IPS DF 4.7 (cell line): ENCODE measurements around the gene AMOTL1.

Experiments
- DNase-seq: peaks from one replicate; pipeline ENCODE4 v3.0.0-alpha.2; 2013; ENCODE audit warnings: low spot score; ENCODE audit errors: extremely low read depth

AMOTL1 gene

GRCh38 chr11:94741022-94741679 lies 27.0 kb upstream of the AMOTL1 start:
- peak; percentile 51 for DNase-seq

GRCh38 chr11:94742665-94743064 lies 25.5 kb upstream of the AMOTL1 start:
- no peak for DNase-seq

- no peak for DNase-seq
Measured at GRCh38 chr11:94746721-94747120, 21.4 kb upstream of the AMOTL1 start.

- no peak for DNase-seq
Measured at GRCh38 chr11:94747146-94747545, 21.0 kb upstream of the AMOTL1 start.

- DNase-seq: no peak
Measured at GRCh38 chr11:94747601-94748041, 20.5 kb upstream of the AMOTL1 start.

- no peak for DNase-seq
Measured at GRCh38 chr11:94749369-94749768, 18.8 kb upstream of the AMOTL1 start.

GRCh38 chr11:94750319-94751217 lies 17.6 kb upstream of the AMOTL1 start:
- no peak for DNase-seq

- no peak for DNase-seq
Measured at GRCh38 chr11:94751218-94751609, 16.9 kb upstream of the AMOTL1 start.

- DNase-seq: no peak
Measured at GRCh38 chr11:94751786-94752185, 16.4 kb upstream of the AMOTL1 start.

GRCh38 chr11:94753630-94754029 lies 14.5 kb upstream of the AMOTL1 start:
- DNase-seq: no peak

GRCh38 chr11:94754335-94754734 lies 13.8 kb upstream of the AMOTL1 start:
- DNase-seq: no peak

GRCh38 chr11:94754819-94755218 lies 13.3 kb upstream of the AMOTL1 start:
- no peak for DNase-seq

- DNase-seq: no peak
Measured at GRCh38 chr11:94755494-94755893, 12.7 kb upstream of the AMOTL1 start.

GRCh38 chr11:94757037-94757735 lies 11.0 kb upstream of the AMOTL1 start:
- no peak for DNase-seq

- no peak for DNase-seq
Measured at GRCh38 chr11:94758666-94759065, 9.5 kb upstream of the AMOTL1 start.

- no peak for DNase-seq
Measured at GRCh38 chr11:94759522-94759921, 8.6 kb upstream of the AMOTL1 start.

- no peak for DNase-seq
Measured at GRCh38 chr11:94760296-94760695, 7.9 kb upstream of the AMOTL1 start.

- no peak for DNase-seq
Measured at GRCh38 chr11:94762208-94762607, 5.9 kb upstream of the AMOTL1 start.

- no peak for DNase-seq
Measured at GRCh38 chr11:94762995-94763394, 5.2 kb upstream of the AMOTL1 start.

- DNase-seq: no peak
Measured at GRCh38 chr11:94766713-94767206, 1.4 kb upstream of the AMOTL1 start.

- no peak for DNase-seq
Measured at GRCh38 chr11:94767291-94767690, 865 bp upstream of the AMOTL1 start.
